CD4-positive, alpha-beta T cell (primary cell): ENCODE results near the gene ADAMTS12. TPM values are rescaled to one million over a fixed set of nuclear protein-coding genes. Genes with fewer than 3 reads are reported as not detected.

Source experiments
- ATAC-seq: fragments of 200-7000 bp; cut with Tn5 transposase; one replicate; pipeline ENCODE4 v1.10.0; 2022; ENCODE audit warnings: mild to moderate bottlenecking; ENCODE audit not compliant: poor library complexity
- CTCF ChIA-PET: fragments of 350-600 bp; sonication (Branson Sonifier 250); formaldehyde crosslinking; loops from one replicate; lab custom pipeline; 2021; ENCODE audit warnings: antibody characterized with exemption, inconsistent platforms; lab: Charles Lee
- POLR2A ChIA-PET: fragments of 350-600 bp; sonication (Branson Sonifier 250); formaldehyde crosslinking; loops from one replicate; lab custom pipeline; 2021; ENCODE audit warnings: antibody characterized with exemption, inconsistent platforms; lab: Charles Lee
- DNase-seq, 14 experiments: peaks; one replicate each; pipeline ENCODE4 v3.0.0-alpha.2; 2013 to 2020; ENCODE audit warnings: mixed read lengths in 2 of 14
- H3K27ac ChIP-seq, 2 donors: one replicate each; pipeline versions ENCODE4 v1.5.1 to v1.7.0; 2013; ENCODE audit warnings: low read length in 2 of 2, low read depth in 1 of 2, mild to moderate bottlenecking in 1 of 2
- H3K27me3 ChIP-seq, 2 experiments: 1 replicate in 1 of 2; 2 replicates in 1 of 2; pipeline versions ENCODE4 v1.6.1 to v1.7.0; 2013; ENCODE audit warnings: low read length in 2 of 2, control low read depth in 1 of 2, mild to moderate bottlenecking in 1 of 2, moderate library complexity in 1 of 2; ENCODE audit not compliant: insufficient read depth in 2 of 2, control insufficient read depth in 1 of 2
- H3K36me3 ChIP-seq: one replicate; pipeline ENCODE4 v1.6.1; 2013; ENCODE audit warnings: low read length, control low read depth; ENCODE audit not compliant: insufficient read depth
- H3K4me1 ChIP-seq: one replicate; pipeline ENCODE4 v1.6.1; 2013; ENCODE audit warnings: low read length, control low read depth; ENCODE audit not compliant: insufficient read depth
- H3K4me3 ChIP-seq: one replicate; pipeline ENCODE4 v1.5.1; 2013; ENCODE audit warnings: mild to moderate bottlenecking, low read length, moderate library complexity
- H3K9me3 ChIP-seq, 2 experiments: 1 replicate in 1 of 2; 2 replicates in 1 of 2; pipeline versions ENCODE4 v1.6.1 to v1.7.0; 2013; ENCODE audit warnings: low read length in 2 of 2, mild to moderate bottlenecking in 2 of 2, control low read depth in 1 of 2, moderate library complexity in 1 of 2; ENCODE audit not compliant: control insufficient read depth in 1 of 2, insufficient read depth in 1 of 2
- H3K27ac Mint-ChIP-seq: one replicate; pipeline ENCODE4 v1.8.0; 2020; ENCODE audit warnings: mixed read lengths
- H3K27me3 Mint-ChIP-seq: one replicate; pipeline ENCODE4 v1.8.0; 2021; ENCODE audit warnings: mixed read lengths
- H3K36me3 Mint-ChIP-seq: one replicate; pipeline ENCODE4 v1.8.0; 2021; ENCODE audit warnings: low read depth, mixed read lengths
- H3K4me1 Mint-ChIP-seq: one replicate; pipeline ENCODE4 v1.8.0; 2021; ENCODE audit warnings: low read depth, mixed read lengths
- H3K4me3 Mint-ChIP-seq: one replicate; pipeline ENCODE4 v1.8.0; 2020; ENCODE audit warnings: mild to moderate bottlenecking, mixed read lengths
- H3K9me3 Mint-ChIP-seq: one replicate; pipeline ENCODE4 v1.8.0; 2020; ENCODE audit warnings: mixed read lengths
- CTCF ChIP-seq: fragments of 200-600 bp; IDR thresholded peaks from one replicate; pipeline ENCODE4 v1.8.0; 2022; ENCODE audit warnings: antibody characterized with exemption, mild to moderate bottlenecking
- intact Hi-C, 2 experiments: fragments of 100-400 bp; cut with DNase I in 1 of 2; cut with micrococcal nuclease in 1 of 2; formaldehyde crosslinking; loops; one replicate each; pipeline versions ENCODE4 v1.15.1 to v1.9.0; 2023 to 2025; cut with DNase I, micrococcal nuclease
- total RNA-seq, 174 experiments: library from RNA in 2 of 174; stranded (reverse) in 2 of 174; gene quantifications; one replicate each; pipeline ENCODE4 v1.2.3 and lab custom pipeline; 2021 to 2026

ADAMTS12 gene
- total RNA-seq, 2 experiments from 2014 or later = 0.06 TPM; not detected in 1

- Histone ChIP-seq H3K4me3 (no peak overlapping the region), H3K27ac (no peak overlapping the region), H3K36me3 (no peaks in the 10 kb centered on the region), H3K9me3 (no peaks in the 10 kb centered on the region), H3K4me1 (no peaks in the 10 kb centered on the region), H3K27me3 (no peaks in the 10 kb centered on the region)
- H3K4me3 Mint-ChIP-seq = no peak overlapping the region
- no peaks in the 10 kb centered on the region for H3K36me3 Mint-ChIP-seq
- H3K27ac Mint-ChIP-seq = no peak overlapping the region
- POLR2A ChIA-PET = no interaction called here
- no peak for TF ChIP-seq CTCF
- CTCF ChIA-PET = no interaction called here
- ATAC-seq (no peak), DNase-seq (no peak)
- H3K27me3 Mint-ChIP-seq = peaks cover 16% of the 10 kb centered on the region
- H3K9me3 Mint-ChIP-seq = no peaks in the 10 kb centered on the region
- no peaks in the 10 kb centered on the region for H3K4me1 Mint-ChIP-seq
- intact Hi-C loops = no loop called here
These were observed 138.1 kb downstream of the ADAMTS12 start for GRCh38 chr5:33753704-33754103.

GRCh38 chr5:33748754-33749153 lies 143.0 kb downstream of the ADAMTS12 start:
- Histone ChIP-seq H3K27ac (no peak overlapping the region), H3K36me3 (no peaks in the 10 kb centered on the region), H3K4me1 (no peaks in the 10 kb centered on the region), H3K27me3 (no peaks in the 10 kb centered on the region), H3K9me3 (no peaks in the 10 kb centered on the region), H3K4me3 (no peak overlapping the region)
- intact Hi-C loops = no loop called here
- H3K27ac Mint-ChIP-seq = no peak overlapping the region
- TF ChIP-seq CTCF = no peak
- DNase-seq = no peak
- no peaks in the 10 kb centered on the region for H3K36me3 Mint-ChIP-seq
- no peak for ATAC-seq
- H3K27me3 Mint-ChIP-seq = peaks cover 10% of the 10 kb centered on the region
- no peak overlapping the region for H3K4me3 Mint-ChIP-seq
- no peaks in the 10 kb centered on the region for H3K9me3 Mint-ChIP-seq
- no peaks in the 10 kb centered on the region for H3K4me1 Mint-ChIP-seq
- CTCF ChIA-PET = no interaction called here
- POLR2A ChIA-PET = no interaction called here

- Histone ChIP-seq H3K27ac (no peak overlapping the region), H3K9me3 (peaks cover 0 to 3% of the 10 kb centered on the region in 2 experiments), H3K4me1 (no peaks in the 10 kb centered on the region), H3K27me3 (no peaks in the 10 kb centered on the region), H3K36me3 (no peaks in the 10 kb centered on the region), H3K4me3 (no peak overlapping the region)
- H3K4me3 Mint-ChIP-seq = no peak overlapping the region
- ATAC-seq (no peak), DNase-seq (no peak)
- no peaks in the 10 kb centered on the region for H3K9me3 Mint-ChIP-seq
- ChIA-PET CTCF (no interaction called here), POLR2A (no interaction called here)
- TF ChIP-seq CTCF = no peak
- H3K36me3 Mint-ChIP-seq = no peaks in the 10 kb centered on the region
- intact Hi-C loops = no loop called here
- no peaks in the 10 kb centered on the region for H3K27me3 Mint-ChIP-seq
- H3K4me1 Mint-ChIP-seq = no peaks in the 10 kb centered on the region
- H3K27ac Mint-ChIP-seq = no peak overlapping the region
These were observed 146.6 kb downstream of the ADAMTS12 start for GRCh38 chr5:33745101-33745770.
